ENCODE results near the gene FCHO2. TPM values are rescaled to one million over a fixed set of nuclear protein-coding genes. Genes with fewer than 3 reads are reported as not detected.

Gene FCHO2
- 7.9 and 24.2 TPM in 2 replicates for total RNA-seq

GRCh38 chr5:72955768-72956323, at the start of gene FCHO2:
FCHO2 (plus strand) TSS chr5:72956041; CDS start chr5:72956097, 56 bp downstream.

GRCh38 chr5:73120222-73121118, 164.6 kb downstream of the FCHO2 start, which contains the start of gene TMEM171:
TMEM171 (plus strand) TSS chr5:73120575; CDS start chr5:73123374, 2,799 bp downstream.

Other genes starting within 250 kb of the FCHO2 start
- gene TNPO1, start 139.4 kb upstream of the FCHO2 start, total RNA-seq = 298 and 683 TPM in 2 replicates
- 5.5 and 30.2 TPM in 2 replicates for gene TMEM171, start 164.5 kb downstream of the FCHO2 start, total RNA-seq
- gene TMEM174, start 217.2 kb downstream of the FCHO2 start, total RNA-seq = not detected in 2 replicates

Measured in placental pericyte (primary cell).